Mononuclear cell (primary cell): Measurements from ENCODE around the gene NUP58. TPM values are rescaled to one million over a fixed set of nuclear protein-coding genes. Genes with fewer than 3 reads are reported as not detected.

Experiments
- H3K27me3 ChIP-seq: 2 replicates; pipeline ENCODE4 v1.6.0; 2011; ENCODE audit warnings: low read length, control low read depth; ENCODE audit not compliant: insufficient read depth
- H3K4me1 ChIP-seq: 2 replicates; pipeline ENCODE4 v1.5.1; 2011; ENCODE audit warnings: mild to moderate bottlenecking, low read length, control low read depth; ENCODE audit not compliant: insufficient read depth
- H3K4me3 ChIP-seq: 2 replicates; pipeline ENCODE4 v1.5.1; 2011; ENCODE audit warnings: mild to moderate bottlenecking, low read length, moderate library complexity
- H3K9me3 ChIP-seq: 2 replicates; pipeline ENCODE4 v1.5.1; 2011; ENCODE audit warnings: low read depth, mild to moderate bottlenecking, control low read depth, low read length
- total RNA-seq: library from RNA; depleted of rRNA; stranded (reverse); fragments of >200 nt; gene quantifications from one replicate; pipeline ENCODE4 v1.2.3, GENCODE V29; 2012

Gene NUP58
- total RNA-seq, 1 donor = 80.7 TPM

GRCh38 chr13:25379011-25379410 lies 77.6 kb downstream of the NUP58 start:
- H3K4me3 ChIP-seq = no peak overlapping the region
- H3K9me3 ChIP-seq = no peaks in the 10 kb centered on the region
- no peaks in the 10 kb centered on the region for H3K4me1 ChIP-seq
- H3K27me3 ChIP-seq = peaks cover 29% of the 10 kb centered on the region

GRCh38 chr13:25380082-25380481 lies 78.7 kb downstream of the NUP58 start:
- Histone ChIP-seq H3K27me3 (peaks cover 22% of the 10 kb centered on the region), H3K9me3 (no peaks in the 10 kb centered on the region), H3K4me1 (no peaks in the 10 kb centered on the region), H3K4me3 (no peak overlapping the region)

- Histone ChIP-seq H3K9me3 (no peaks in the 10 kb centered on the region), H3K4me1 (no peaks in the 10 kb centered on the region)
These were observed 79.4 kb downstream of the NUP58 start for GRCh38 chr13:25380741-25381324.

GRCh38 chr13:25384758-25385410 lies 83.5 kb downstream of the NUP58 start:
- H3K4me1 ChIP-seq = no peaks in the 10 kb centered on the region
- peaks cover 10% of the 10 kb centered on the region for H3K27me3 ChIP-seq
- no peaks in the 10 kb centered on the region for H3K9me3 ChIP-seq
- no peak overlapping the region for H3K4me3 ChIP-seq

More at GRCh38 chr13:25380741-25381324, 79.4 kb downstream of the NUP58 start:
- Histone ChIP-seq H3K27me3 (peaks cover 15% of the 10 kb centered on the region), H3K4me3 (no peak overlapping the region)

- Histone ChIP-seq H3K4me1 (no peaks in the 10 kb centered on the region), H3K4me3 (no peak overlapping the region), H3K27me3 (no peaks in the 10 kb centered on the region), H3K9me3 (no peaks in the 10 kb centered on the region)
These were observed 90.5 kb downstream of the NUP58 start for GRCh38 chr13:25391932-25392331.

Other genes starting within 250 kb of the NUP58 start
- 0.84 TPM for gene PABPC3, start 205.5 kb upstream of the NUP58 start, total RNA-seq
- 0.10 TPM for gene AMER2, start 129.3 kb upstream of the NUP58 start, total RNA-seq
- gene MTMR6, start 14.1 kb upstream of the NUP58 start, total RNA-seq = 44.1 TPM
- gene ATP8A2, start 70.3 kb downstream of the NUP58 start, total RNA-seq = 0.21 TPM